GM18907 (cell line): ENCODE data around the gene C17orf107.
A peak's percentile ranks its signal among the peaks of the same experiment; 100 is the strongest.
"Not testable (repeated sequence)": the region's sequence is repeated elsewhere in the genome, so short reads cannot be mapped to it uniquely, and the experiment has no call there.

Experiments
- ATAC-seq: cut with Tn5 transposase; IDR thresholded peaks from one replicate; pipeline ENCODE4 v1.9.1; 2021; ENCODE audit warnings: mild to moderate bottlenecking, moderate library complexity; ENCODE audit not compliant: unreplicated experiment

The C17orf107 gene

DNA sequence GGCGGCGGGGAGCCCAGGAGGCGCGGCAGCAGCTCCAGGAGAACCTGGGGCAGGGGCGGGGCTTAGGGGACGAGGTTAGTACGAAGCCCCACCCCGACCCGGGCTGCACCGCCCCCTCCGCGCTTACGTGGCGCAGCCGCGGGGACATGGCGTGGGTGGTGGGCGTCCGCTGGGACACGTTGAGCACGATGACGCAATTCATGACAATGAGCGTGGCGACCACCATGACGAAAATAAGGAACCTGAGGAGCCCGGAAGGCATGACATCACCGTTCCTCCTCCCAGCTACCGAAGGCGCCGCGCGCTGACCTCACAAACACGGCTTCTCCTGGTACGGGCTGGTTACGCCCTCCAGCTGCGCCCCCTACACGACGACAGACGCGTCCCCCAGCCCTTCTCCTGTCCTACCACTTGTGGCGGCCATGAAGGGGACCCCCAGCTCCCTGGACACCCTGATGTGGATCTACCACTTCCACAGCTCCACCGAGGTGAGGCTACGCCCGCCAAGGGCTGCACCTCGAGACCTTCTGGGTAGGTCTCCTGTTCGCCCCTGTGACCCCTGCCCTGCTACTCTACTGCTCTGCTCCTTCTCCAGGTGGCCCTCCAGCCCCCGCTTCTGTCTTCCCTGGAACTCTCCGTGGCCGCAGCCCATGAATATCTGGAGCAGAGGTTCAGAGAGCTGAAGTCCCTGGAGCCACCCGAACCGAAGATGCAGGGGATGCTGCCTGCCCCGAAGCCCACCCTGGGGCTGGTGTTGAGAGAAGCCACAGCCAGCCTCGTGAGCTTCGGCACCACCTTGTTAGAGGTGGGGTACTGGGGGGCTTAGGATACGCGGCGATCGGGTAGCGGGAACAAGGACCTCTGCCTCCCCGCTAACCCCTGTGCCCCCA, at the start of gene C17orf107:
Gene C17orf107 (plus strand): TSS at position 196 of the 890 bp plus-strand sequence. CDS start 227 bp downstream, at position 423.
- ATAC-seq, result peak; percentile 35

DNA sequence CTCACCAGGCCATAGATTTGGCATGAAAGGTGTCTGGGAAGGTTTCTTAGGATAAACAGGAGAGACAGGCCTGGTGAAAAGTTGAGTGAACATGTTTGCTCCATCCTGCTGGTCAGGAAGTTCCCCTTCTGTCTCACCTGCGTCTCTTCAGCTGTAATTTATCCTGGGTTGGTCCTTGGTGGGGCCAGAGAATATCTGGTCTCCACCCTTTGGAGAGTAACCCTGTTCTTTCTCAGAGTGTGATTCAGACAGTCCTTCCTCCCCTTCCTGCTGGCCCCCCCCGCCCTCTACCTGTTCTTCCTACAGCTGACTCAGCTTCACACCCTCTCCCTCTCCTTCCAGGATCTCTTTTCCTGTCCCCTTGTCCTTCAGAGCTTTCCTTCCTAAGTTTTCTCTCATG, 49.1 kb upstream of the C17orf107 start:
- ATAC-seq, result no peak

DNA sequence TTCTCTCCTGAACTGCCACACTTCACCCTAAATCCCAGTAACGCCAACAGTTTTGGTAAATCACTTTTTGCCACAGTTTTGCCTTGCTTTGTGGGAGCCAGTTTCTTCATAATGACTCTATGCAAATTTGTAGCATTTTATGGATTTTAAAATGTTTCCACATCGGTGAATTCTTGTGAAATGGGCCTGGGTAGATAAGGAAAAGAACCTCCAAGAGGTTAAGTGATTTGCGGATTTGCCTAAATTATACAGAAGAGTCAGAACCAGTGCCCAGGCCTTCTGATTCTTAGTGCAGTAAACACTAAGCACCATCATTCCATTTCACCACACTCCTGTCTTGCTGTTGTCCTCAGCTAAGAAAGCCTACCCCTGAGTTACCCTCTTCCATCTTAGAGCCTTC, 48.3 kb upstream of the C17orf107 start:
- ATAC-seq, result no peak

DNA sequence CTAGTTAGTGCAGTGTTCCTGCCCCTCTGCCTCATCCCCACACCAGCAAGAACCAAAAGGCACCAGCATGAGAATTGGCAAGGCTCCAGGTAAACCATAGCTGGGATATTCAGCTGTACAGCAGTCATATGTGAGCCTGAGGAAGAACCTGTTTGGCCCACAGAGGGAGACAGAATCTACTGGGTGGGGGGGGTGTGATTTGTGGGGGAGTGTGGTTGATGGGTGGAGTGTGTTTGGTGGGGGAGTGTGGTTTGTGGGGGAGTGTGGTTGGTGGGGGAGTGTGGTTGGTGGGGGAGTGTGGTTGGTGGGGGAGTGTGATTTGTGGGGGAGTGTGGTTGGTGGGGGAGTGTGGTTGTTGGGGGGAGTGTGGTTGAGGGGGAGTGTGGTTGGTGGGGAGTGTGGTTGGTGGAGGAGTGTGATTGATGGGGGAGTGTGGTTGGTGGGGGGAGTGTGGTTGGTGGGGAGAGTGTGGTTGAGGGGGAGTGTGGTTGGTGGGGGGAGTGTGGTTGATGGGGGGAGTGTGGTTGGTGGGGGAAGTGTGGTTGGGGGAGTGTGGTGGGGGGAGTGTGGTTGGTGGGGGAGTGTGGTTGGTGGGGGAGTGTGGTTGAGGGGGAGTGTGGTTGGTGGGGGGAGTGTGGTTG, 46.6 kb upstream of the C17orf107 start:
- no peak for ATAC-seq

DNA sequence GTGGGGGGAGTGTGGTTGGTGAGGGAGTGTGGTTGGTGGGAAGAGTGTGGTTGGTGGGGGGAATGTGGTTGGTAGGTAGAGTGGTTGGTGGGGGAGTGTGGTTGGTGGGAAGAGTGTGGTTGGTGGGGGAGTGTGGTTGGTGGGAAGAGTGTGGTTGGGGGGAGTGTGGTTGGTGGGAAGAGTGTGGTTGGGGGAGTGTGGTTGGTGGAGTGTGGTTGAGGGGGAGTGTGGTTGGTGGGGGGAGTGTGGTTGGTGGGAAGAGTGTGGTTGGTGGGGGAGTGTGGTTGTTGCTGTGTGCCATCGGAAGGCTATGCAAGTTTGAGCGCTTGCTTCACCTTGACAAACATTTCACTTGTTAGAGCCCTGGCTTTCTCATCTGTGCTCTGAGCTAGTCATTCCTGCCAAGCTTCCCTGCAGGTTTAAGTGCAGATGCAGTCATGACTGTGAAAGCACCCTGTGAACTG, 46.1 kb upstream of the C17orf107 start:
- no peak for ATAC-seq

DNA sequence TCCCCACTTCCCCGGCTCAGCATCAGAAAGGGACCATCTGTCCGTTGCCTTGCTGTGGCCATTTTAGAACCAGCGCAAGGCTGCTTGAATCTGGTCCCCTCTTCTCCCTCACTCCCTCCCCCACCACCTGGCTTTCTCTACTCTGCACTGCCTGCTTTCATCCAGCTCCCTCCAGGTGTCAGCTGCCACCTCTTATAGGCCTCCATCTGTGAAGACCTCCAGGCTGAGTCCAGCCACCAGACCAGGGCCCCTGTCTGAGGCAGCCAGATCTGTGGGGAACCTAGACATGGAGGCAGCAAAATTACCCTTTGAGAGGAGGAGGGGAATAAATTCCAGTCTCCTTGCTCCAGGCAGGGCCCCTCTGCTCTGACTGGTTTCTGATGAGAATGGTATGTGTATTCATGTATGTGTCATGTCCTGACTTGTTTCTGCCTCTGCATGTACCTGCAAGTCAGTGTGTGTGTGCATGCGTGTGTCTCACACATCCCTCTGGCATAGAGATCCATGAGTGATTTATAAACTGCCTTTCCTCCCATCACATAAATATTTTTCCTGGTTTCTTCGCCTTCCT, 45.1 kb upstream of the C17orf107 start:
- ATAC-seq, result no peak

DNA sequence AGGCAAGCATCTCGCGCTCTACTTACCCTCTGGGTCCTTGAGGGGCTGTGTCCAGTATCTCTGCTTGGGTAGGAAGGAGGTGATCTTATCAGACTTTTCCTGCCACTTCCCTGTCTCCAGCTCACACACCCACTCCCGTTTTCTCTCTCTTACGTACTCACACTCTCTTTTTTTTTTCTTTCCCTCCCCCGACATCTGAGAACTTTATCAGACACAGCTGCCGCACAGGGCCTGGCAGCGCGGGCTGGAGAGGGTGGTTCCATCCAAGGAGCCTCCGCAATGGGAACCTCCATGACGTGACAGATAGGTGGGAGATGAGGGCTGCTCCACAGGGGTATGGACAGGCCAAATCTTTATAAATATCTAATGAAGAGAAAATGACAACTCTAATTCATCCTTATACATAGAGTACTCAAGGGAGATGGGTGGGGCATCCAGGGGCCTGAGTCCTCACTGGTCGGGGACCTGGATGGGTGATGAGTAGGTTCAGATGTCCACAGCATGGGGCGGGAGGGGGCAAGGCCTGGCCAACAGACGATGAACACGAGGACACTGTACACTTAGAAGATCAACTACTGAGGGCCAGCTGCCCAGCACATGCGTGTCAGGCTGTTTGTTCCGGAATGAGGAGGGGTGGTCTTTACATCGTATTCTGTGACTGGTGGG, 42.9 kb upstream of the C17orf107 start:
- ATAC-seq, result no peak

DNA sequence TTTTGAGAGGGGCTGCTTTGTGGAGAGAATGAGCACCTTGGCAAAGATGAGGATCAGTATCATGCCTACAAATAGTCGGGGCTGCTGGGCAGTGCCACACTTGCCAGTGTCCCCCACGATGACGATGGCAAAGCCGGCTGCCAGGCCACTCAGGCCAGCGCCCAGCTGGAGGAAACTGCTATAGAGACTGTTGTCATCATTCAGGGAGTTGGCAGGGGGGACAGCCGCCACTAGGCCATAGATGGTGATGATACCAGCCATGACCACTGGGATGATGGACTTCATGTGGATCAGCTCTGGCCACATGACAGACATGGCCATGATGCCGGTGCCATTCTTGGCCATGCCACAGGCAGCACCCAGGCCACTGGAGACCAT, 42.4 kb upstream of the C17orf107 start:
- ATAC-seq, result no peak

DNA sequence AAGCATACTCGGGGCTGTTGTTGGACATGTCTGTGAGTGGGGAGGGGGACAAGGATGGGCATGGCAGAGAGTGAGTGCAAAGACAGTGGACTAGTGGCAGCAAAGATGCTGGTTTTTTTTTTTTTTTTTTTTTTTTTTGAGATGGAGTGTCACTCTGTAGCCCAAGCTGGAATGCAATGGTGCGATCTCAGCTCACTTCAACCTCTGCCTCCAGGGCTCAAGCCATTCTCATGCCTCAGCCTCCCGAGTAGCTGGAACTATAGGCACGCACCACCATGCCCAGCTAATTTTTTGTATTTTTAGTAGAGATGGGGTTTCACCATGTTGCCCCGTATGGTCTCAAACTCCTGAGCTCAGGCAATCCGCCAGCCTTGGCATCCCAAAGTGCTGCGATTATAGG, 42.0 kb upstream of the C17orf107 start:
- not testable (repeated sequence) for ATAC-seq

DNA sequence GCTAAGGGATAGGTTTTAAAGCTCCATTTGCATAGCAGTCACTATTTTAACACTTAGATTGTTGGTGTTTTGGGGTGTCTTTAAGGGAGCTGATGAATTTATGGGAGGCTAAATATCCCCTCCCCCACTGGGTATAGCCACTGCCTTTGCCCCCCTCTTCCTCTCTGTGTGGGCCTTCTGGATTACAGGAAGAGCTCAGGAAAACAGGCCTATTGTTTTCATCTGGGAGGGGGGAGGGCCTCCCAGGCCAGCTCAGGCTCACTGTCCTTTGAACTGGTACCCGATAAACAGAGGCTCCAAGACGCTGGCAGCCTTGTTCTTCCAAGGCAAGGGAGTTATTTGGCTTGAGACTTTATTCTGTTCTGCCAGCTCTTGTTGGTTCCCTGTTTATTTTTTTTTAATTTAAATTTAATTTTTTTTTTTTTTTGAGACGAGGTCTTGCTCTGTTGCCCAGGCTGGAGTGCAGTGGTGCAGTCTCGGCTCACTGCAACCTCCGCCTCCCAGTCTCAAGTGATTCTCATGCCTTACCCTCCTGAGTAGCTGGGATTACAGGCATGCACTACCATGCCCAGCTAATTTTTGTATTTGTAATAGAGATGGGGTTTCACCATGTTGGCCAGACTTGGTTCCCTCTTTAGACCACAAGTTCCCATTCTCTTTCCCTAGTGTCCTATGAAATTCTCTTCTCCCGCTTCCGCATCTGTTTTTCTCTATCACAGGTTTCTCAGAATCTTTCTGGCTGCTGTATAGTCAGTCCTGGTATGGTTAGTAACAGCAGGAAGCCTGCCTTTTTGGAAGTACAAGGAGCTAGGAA, 41.1 kb upstream of the C17orf107 start:
- ATAC-seq, result no peak

DNA sequence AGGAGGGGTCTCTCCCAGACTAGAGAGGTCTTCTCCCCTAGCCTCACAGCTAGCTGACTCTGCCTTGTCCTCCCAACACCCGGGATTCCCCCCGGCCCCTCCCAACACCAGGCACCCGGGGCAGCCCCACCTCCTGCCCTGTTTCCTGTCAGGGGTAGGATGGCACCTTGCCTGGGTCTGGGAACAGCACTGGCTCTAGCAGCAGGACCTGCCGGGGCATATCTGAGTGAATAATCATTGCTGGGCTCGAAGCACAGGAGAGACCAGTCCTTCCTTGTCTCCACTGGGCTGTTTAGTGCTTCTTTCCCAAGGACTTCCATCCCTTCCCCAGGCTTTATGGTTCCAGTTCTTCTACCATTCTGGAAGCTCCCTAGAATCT, 40.5 kb upstream of the C17orf107 start:
- ATAC-seq, result no peak

DNA sequence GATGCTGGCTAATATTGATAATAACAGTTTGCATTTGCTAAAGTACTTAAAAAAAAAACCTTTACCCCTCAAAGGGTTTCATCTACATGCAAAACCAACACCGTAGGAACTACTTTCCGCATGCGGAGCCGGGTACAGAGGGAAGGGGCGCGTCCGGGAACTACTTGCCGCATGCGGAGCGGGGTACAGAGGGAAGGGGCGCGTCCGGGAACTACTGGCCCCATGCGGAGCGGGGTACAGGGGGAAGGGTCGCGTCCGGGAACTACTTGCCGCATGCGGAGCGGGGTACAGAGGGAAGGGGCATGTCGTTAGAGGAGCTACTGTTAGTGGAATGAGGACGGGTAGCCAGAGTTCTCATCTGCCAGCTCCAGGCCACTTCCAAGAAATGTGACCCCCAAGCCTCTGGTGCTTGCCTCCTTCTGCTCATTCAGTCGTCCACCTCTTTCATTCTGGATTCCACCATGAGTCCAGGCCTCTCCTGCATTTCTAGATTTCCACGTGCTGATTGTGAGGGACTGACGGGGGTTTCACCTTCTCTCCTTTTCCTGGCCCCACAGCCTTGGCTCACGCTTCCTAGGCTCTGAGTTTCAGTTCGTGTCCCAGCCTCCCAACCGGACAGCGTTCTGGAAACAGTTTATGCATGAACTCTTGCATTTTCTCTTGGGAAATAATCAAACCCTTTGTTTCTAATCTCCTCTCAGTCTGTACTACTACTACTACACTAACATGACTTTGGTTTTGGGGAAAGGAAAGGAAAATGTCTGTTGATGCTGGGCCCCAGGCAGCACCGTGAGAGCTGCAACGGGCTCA, 39.3 kb upstream of the C17orf107 start:
- no peak for ATAC-seq

DNA sequence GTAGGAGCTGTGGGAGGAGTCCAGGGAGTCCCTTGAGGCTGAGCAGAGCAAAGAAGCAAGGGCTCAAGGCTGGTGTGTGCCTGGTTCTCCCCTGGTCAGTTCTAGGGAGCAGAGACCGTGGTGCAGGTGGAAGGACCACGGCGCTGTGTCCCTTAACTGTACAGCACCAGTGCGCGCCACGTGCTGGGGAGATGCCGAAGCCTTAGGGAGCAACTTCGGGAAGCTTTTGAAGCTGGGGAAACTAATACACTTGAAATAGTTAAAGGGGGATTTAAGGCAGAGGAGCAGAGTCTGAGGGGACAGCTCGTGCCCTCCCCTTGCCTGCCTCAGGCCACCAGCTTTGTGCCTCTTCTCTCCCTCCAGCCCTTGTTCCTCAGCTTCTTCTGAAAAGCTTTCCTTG, 38.7 kb upstream of the C17orf107 start:
- no peak for ATAC-seq

DNA sequence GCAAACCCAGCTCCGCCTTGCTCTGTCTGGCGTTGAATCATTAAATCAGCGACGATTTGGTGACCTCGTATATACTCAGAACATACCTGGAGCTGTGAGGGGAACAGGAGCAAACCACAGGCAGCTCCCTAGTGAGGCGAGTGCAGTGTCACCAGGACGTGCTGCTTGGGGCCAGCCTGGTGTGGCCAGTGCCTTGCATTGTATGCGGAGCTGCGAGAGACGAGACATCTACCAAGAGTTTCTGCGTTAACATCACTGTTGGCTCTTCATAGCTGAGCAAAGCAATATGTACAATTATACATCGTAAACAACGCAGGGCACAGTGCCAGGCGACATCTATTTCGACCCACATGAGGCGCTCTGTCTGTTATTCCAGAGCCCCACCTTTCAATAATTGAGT, 38.3 kb upstream of the C17orf107 start:
- ATAC-seq, result no peak

DNA sequence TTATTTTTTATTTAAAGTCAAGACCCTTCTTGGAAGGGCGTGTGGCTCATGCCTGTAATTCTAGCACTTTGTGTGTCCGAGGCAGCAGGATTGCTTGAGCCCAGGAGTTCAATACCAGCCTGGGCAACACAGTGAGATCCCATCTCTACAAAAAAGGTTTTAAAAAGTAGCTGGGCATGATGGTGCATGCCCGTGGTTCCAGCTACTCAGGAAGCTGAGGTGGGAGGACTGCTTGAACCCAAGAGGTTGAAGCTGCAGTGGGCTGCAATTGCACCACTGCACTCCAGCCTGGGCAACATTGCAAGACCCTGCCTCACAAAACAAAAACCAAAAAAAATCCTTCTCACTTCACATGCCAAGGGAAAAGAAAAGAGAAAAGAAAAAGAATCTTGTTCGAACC, 36.6 kb upstream of the C17orf107 start:
- ATAC-seq, result no peak

DNA sequence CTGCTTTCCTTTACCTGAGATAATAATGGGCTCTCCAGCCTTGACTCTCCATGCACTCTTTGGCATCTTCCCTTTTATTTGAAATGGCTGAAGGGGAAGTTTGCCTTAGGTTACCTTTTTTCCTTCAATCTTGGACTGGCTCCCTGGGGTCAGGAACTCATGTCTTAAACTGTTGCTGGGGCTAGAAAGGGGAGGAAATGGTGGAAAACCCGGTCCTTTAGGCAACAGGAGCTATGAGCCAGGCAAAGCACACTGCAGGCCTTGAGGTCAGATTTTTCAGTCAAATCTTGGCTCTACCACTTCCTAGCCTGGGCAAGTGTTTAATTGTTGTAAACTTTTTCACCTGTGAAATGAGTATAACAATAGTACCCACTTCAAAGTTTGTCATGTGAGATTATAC, 36.0 kb upstream of the C17orf107 start:
- ATAC-seq, result no peak

DNA sequence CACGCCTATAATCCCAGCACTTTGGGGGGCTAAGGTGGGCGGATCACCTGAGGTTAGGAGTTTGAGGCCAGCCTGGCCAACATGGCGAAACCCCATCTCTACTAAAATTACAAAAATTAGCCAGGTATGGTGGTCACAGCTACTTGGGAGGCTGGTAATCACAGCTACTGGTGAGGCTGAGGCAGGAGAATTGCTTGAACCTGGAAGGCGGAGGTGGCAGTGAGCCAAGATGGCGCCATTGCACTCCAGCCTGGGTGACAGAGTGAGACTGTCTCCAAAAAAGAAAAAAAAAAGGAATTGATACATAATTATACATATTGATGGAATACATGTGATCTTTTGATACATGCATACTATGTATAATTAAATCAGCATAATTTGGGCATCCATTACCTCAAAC, 31.8 kb upstream of the C17orf107 start:
- ATAC-seq, result not testable (repeated sequence)

DNA sequence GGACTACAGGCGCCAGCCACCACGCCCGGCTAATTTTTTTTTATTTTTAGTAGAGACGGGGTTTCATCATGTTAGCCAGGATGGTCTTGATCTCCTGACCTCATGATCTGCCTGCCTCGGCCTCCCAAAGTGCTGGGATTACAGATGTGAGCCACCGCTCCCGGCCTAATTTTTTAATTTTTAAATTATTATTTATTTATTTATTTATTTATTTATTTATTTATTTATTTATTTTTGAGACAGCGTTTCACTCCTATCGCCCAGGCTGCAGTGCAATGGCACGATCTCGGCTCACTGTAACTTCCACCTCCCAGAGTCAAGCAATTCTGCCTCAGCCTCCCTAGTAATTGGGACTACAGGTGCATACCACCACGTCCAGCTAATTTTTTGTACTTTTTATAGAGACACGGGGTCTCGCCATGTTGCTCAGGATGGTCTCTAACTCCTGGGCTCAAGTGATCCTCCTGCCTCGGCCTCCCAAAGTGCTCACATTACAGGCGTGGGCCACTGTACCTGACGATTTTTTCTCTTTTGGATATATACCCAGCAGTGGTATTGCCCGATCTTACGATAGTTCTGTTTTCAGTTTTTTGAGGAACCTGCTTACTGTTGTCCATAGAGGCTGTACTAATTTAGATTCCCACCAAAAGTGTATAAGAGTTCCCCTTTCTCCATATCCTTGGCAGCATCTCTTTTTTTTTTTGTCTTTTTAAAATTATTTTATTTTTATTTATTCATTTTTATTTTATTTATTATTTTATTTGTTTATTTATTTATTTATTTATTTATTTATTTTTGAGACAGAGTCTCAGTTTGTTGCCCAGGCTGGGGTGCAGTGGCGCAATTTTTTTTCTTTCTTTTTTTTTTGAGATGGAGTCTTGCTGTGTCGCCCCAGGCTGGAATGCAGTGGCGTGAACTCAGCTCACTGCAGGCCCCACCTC, 30.0 kb upstream of the C17orf107 start:
- not testable (repeated sequence) for ATAC-seq

DNA sequence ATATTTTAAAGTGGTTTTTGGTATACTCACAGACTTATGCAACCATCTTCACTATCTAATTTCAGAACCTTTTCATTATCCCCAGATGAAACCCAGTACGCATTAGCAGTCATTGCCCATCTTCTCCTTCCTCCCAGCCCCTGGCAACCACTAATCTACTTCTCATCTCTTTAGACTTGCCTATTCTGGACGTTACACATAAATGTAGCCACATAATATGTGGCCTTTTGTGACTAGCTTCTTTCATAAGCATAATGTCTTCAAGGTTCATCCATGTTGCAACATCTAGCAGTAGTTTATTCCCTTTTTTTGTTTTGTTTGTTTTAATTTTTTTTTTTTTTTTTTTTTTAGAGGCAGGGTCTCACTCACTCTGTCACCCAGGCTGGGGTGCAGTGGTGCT, 28.5 kb upstream of the C17orf107 start:
- no peak for ATAC-seq
